Hypothalamus (tissue), 51 donors: ENCODE measurements around the gene ATP1A3.
A peak's percentile ranks its signal among the peaks of the same experiment; 100 is the strongest.
"Not testable (repeated sequence)": the region's sequence is repeated elsewhere in the genome, so short reads cannot be mapped to it uniquely, and the experiment has no call there.

ENCODE experiments used
- DNase-seq, 51 donors: peaks; one replicate each; lab custom pipeline; 2025; lab: John Stamatoyannopoulos, UW

ATP1A3 gene

DNA sequence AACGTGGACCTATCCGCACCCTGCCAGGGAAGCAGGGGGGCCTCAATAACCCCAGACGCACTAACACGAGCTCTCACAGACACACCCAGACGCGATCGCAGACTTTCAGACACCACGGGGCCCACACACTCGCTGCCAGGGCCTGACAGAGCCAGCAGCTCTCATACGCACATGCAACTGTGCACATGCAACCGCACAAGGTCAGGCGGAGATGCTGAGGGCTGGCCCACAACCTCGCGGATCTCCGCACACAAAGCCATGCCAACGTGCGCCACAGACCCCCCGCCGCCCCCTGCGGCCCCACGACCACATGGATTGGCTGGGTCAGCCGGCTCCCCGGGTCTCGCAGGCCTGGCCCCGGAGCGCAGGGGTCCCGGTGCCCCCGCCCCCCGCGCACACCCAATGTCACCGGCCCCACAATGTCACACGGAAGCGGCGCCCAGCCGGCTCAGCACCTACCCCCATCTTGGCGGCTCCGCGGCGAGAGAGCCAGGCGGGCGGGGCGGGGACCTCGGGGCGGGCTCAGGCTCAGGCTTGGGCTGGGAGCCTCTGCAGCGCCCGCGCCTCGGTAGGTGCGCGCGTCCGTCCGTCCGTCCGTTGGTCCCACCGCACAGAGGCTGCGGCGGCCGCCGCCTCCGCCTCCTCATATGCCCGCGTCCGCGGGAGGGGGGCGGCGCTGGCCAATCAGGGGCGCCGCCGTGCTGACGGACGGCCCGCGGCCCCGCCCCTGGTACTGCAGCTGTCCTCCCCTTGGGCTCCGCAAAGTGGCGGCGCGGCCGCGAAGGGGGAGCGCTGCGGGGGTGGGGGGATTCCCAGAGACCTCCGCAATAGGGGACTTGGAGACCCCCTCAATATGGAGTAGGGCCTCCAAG lies at the start of gene ATP1A3:
Gene ATP1A3 (minus strand): TSS at position 619 of the 872 bp plus-strand sequence. CDS start 154 bp downstream, at position 465.
- DNase-seq = peak in 41 of 51 donors; percentile 5 to 77 (median 47)

DNA sequence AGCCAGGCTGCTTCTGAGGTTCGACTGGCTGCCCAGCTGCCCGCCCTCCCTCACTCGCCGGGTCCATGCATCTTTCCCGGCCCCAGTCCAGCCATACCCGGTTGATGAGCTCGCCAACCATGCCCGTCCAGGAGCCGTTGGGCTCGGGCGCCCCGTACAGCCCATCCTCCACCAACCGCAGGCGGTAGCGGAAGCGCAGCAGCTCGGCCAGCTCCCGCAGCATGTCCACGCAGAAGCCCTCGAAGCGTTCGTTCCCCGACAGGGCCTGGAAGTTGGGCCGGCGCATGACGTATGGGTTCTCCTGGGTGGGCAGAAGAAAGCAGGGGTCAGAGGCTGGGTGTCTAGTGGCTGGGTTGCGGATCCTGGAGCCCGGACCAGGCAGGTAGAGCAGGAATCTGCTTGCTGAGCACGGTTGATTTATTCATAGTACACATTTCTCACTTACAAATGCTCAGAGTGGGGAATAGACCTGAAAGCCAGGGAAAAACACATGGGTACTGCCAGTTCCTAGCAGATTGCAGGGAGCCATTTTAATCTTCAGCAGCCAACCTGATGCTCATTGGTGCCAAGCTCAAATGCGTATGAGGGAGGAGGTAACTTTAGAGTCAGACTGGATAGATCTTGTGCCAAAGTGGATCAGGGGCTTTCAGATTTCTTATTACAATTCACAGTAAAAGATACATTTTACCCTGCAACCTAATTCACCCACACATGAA lies 48.6 kb upstream of the ATP1A3 start:
- DNase-seq = peak in 2 of 51 donors; percentile 16 to 25

DNA sequence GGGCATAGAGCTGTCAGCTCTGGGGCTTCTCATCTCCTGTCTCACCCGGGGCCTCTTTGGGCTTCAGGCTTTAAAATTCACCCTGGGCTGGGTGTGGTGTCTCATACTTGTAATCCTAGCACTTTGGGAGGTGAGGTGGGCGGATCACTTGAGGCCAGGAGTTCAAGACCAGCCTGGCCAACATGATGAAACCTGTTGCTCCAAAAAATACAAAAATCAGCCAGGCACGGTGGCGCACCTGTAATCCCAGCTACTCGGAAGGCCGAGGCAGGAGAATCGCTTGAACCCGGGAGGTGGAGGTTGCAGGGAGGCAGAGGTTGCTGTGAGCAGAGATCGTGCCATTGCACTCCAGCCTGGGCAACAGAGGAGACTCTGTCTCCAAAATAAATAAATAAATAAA lies 46.5 kb upstream of the ATP1A3 start:
- not testable (repeated sequence) for DNase-seq

DNA sequence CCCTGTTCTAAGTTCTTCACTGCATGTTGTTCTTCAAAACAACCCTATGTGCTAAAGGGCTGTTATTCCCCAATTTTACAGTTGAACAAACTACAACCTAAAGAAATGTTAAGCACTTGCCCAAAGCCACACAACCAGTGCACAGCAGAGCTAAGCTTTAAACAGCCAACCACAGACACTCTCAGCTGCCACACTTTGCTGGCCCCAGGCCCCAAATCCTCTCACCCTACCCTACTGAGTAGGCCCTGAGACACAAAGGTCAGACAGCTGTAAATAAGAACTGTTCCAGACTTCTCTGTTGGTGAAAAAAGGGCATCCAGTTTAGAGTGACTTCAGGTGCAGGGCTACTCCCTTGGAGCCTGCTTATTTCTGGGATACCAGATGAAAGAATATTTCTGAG lies 46.0 kb upstream of the ATP1A3 start:
- no peak for DNase-seq

- peak in 1 of 51 donors; percentile 39 for DNase-seq
These were observed 44.6 kb upstream of the ATP1A3 start for GRCh38 chr19:42038666-42039065.

- no peak for DNase-seq
These were observed 43.6 kb upstream of the ATP1A3 start for GRCh38 chr19:42037649-42038048.

GRCh38 chr19:42034640-42035391 lies 40.8 kb upstream of the ATP1A3 start:
- peak in 33 of 51 donors; percentile 1 to 68 (median 26) for DNase-seq

- no peak for DNase-seq
These were observed 39.4 kb upstream of the ATP1A3 start for GRCh38 chr19:42033413-42033812.

DNA sequence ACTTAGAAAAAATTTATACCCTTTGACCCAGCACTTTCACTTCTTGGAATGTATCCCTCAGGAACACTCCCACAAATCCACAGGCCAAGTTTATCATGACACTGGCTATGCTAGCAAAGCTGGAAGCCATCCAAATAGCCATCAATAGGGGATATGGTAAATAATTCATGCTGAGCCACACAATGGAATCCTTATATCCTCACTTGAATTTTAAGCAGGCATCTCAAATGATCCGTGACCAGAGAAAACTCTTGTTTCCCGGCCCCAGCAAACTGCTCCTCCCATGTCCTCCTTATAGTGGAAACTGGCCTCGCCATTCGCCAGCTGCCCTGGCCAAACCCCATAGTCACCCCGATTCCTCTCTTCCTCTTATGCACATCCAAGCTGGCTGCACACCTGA lies 38.4 kb upstream of the ATP1A3 start:
- no peak for DNase-seq

DNA sequence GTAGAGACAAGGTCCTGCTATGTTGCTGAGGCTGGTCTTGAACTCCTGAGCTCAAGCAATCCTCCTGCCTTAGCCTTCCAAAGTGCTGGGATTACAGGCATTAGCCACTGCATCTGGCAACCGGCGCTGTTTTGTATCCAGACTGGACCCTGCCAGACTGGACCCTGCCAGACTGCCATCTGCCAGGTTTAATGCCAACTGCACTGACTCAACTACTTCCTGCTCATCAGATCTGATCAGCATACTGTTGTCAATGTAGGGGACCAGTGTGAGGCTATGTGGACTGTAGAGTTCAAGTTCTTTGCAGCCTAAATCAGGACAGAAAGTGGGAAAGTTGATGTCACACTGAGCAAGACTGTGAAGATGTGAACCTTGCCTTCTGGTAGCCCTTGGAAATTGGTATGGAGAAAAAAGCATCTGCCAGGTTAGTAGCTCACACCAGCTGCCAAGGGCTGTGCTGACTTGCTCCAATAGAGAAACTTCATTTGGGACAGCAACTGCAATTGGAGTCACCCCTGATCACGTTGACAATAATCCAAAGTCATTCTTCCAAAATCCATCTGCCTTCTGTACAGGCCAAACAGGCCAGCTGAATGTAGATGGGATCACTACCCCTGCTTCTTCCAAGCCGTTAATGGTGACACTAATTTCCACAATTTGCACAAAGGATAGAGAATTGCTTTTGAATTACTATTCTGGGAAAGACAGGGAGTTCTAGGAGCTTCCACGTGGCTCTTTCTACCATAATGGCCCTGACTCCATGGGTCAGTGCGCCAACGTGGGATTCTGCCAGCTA lies 36.8 kb upstream of the ATP1A3 start:
- DNase-seq = peak in 3 of 51 donors; percentile 16 to 29 (median 22)

DNA sequence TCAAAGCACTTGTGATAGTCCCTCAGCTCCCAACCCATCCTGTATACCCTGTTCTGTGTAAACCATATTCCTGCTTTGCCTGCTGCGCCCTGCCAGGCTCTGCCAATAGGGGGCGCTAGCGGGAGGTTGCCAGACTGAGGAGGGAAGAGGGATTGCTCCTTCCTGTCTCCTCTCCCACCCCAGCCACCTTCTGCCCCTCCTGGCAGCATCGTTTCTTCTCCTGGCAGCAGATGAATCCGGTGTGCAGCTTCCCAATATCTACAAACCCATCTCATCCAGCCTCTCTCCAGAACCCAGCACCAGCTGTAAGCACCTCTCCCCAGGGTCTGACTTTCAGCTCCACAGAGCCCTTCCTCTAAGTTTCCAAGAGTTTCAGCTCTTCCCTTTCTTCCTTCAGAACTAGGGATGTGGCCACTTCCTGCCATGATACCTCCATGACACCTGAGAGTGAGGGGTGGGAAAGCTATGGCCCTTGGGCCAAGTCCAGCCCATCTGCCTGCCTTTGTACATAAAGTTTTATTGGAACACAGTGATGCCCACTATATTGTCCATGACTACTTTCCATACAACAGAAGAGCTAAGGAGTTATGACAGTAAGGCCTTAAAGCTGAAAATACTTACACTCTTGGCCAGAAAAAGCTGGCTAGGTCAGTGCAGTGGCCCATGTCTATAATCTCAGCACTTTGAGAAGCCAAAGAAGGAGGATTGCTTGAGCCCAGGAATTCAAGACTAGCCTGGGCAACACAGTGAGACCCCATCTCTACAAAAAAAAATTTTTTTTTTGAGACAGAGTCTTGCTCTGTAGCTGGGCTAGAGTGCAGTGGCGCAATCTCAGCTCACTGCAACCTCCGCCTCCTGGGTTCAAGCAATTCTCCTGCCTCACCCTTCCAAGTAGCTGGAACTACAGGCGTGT lies 34.5 kb upstream of the ATP1A3 start:
- peak in 1 of 51 donors; percentile 6 for DNase-seq

GRCh38 chr19:42024622-42025111 lies 30.6 kb upstream of the ATP1A3 start:
- peak in 8 of 51 donors; percentile 5 to 28 (median 13) for DNase-seq

DNA sequence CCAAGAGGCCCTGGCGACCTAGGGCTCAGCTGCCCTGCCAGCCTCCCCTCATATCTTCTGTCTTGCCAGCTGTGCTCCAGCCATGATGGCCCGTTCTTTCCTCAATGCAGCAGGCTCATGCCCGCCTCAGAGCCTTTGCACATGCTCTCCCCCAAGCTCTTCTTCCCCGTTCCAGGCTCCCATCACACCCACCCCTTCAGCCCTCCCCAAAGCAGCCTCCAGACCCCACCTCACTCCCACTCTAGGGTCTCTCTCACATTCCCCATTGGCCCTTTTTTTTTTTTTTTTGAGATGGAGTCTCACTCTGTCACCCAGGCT lies 29.9 kb upstream of the ATP1A3 start:
- DNase-seq = no peak

- peak in 1 of 51 donors; percentile 11 for DNase-seq
These were observed 29.3 kb upstream of the ATP1A3 start for GRCh38 chr19:42023121-42023942.

GRCh38 chr19:42022616-42023015 lies 28.6 kb upstream of the ATP1A3 start:
- no peak for DNase-seq

DNA sequence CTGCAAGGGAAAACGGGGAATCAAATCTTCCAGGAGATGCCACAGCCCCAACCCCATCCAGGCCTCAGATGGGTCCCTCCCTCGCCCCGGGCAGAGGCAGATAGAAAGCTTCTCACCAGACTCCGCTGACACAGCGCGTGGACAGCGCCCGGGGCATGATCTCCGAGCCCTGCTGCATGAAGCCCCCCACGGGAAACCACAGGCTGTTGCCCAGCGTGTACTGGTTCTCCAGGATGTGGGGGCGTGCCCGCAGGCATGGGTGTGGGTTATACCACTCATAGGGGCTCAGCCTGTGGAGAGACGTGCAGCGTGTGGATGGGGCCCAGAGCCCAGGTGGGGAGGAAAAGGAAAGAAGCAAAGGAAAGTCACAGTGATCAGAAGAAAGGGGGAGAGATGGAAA lies 27.2 kb upstream of the ATP1A3 start:
- DNase-seq = no peak

GRCh38 chr19:42018503-42019193 lies 24.6 kb upstream of the ATP1A3 start:
- peak in 1 of 51 donors; percentile 9 for DNase-seq
